HepG2 (cell line): ENCODE measurements around the gene C16orf89. TPM values are rescaled to one million over a fixed set of nuclear protein-coding genes. Genes with fewer than 3 reads are reported as not detected.
"Not testable (repeated sequence)": the region's sequence is repeated elsewhere in the genome, so short reads cannot be mapped to it uniquely, and the experiment has no call there.

ENCODE experiments used
- ATAC-seq: fragments of 200-7000 bp; cut with Tn5 transposase; 3 replicates; pipeline ENCODE4 v1.9.1; 2020; ENCODE audit warnings: mild to moderate bottlenecking, moderate library complexity
- BruUV-seq: library from RNA; stranded (reverse); fragments of 400-500 nt; replicated peaks from 2 replicates; lab custom pipeline; 2021; lab: Mats Ljungman, UMichigan
- CTCF ChIA-PET: fragments of 300-600 bp; formaldehyde crosslinking; extraction: SDS; loops from one replicate; lab custom pipeline; 2021; ENCODE audit warnings: low total read pairs, inconsistent platforms, low intra/inter-chr PET ratio; lab: Yijun Ruan, JAX
- POLR2A ChIA-PET: fragments of 350-600 bp; sonication (Branson Sonifier 250); formaldehyde crosslinking; loops from one replicate; lab custom pipeline; 2020; ENCODE audit warnings: antibody characterized with exemption, inconsistent platforms; lab: Yijun Ruan, JAX
- DNase-seq: peaks from one replicate; pipeline ENCODE4 v3.0.0-alpha.2; 2015; ENCODE audit warnings: low spot score
- FAIRE-seq: peaks from 3 replicates; lab custom pipeline; 2011; peaks lifted over from hg19 to GRCh38; lab: Jason Lieb, UNC
- H2AFZ ChIP-seq: one replicate; pipeline ENCODE4 v1.6.1; 2011; ENCODE audit warnings: low read length, inconsistent platforms
- H3K27ac ChIP-seq: fragments of 300-600 bp; 3 replicates; pipeline ENCODE4 v1.8.0; 2011; ENCODE audit warnings: mixed run types, mild to moderate bottlenecking, mixed read lengths, low read length, inconsistent platforms; ENCODE audit not compliant: insufficient read depth; ENCODE audit errors: extremely low read length
- H3K27me3 ChIP-seq, 2 experiments: fragments of 200-600 bp in 1 of 2; 2 replicates in 1 of 2; 3 replicates in 1 of 2; pipeline versions ENCODE4 v1.6.0 to v1.8.0; 2011; ENCODE audit warnings: low read length in 2 of 2, mild to moderate bottlenecking in 2 of 2, moderate library complexity in 2 of 2, inconsistent platforms in 1 of 2; ENCODE audit not compliant: insufficient read depth in 2 of 2, control insufficient read depth in 1 of 2
- H3K36me3 ChIP-seq, 2 experiments: fragments of 200-600 bp in 1 of 2; replicated peaks in 1 of 2; 2 replicates in 1 of 2; 3 replicates in 1 of 2; pipeline versions ENCODE4 v1.5.1 to v1.8.0; 2011; ENCODE audit warnings: low read length in 2 of 2, inconsistent platforms in 1 of 2; ENCODE audit not compliant: insufficient read depth in 2 of 2, control insufficient read depth in 1 of 2
- H3K4me1 ChIP-seq: 2 replicates; pipeline ENCODE4 v1.5.1; 2012; ENCODE audit warnings: low read length, inconsistent platforms; ENCODE audit not compliant: insufficient read depth
- H3K4me2 ChIP-seq: 2 replicates; pipeline ENCODE4 v1.6.0; 2011; ENCODE audit warnings: low read depth, low read length, inconsistent platforms
- H3K4me3 ChIP-seq, 3 experiments: fragments of 200-600 bp in 1 of 3; sonication (generic), shearing (Covaris generic) in 1 of 3; replicated peaks in 1 of 3; 2 replicates each; pipeline ENCODE4 v1.5.1; 2011 to 2016; ENCODE audit warnings: low read length in 3 of 3, inconsistent platforms in 2 of 3, low read depth in 2 of 3, mild to moderate bottlenecking in 2 of 3, control low read depth in 1 of 3, mixed read lengths in 1 of 3; ENCODE audit not compliant: insufficient read depth in 1 of 3
- H3K79me2 ChIP-seq: one replicate; pipeline ENCODE4 v1.6.1; 2011; ENCODE audit warnings: low read length, inconsistent platforms; ENCODE audit not compliant: insufficient read depth
- H3K9ac ChIP-seq: 2 replicates; pipeline ENCODE4 v1.6.0; 2011; ENCODE audit warnings: mild to moderate bottlenecking, low read depth, low read length, inconsistent platforms; ENCODE audit not compliant: insufficient read depth
- H3K9me3 ChIP-seq: 2 replicates; pipeline ENCODE4 v1.5.1; 2012; ENCODE audit warnings: mild to moderate bottlenecking, low read length
- H4K20me1 ChIP-seq: 2 replicates; pipeline ENCODE4 v1.6.0; 2011; ENCODE audit warnings: inconsistent platforms, mild to moderate bottlenecking, low read length, moderate library complexity; ENCODE audit not compliant: insufficient read depth
- ZNF333 ChIP-seq: sonication (generic); formaldehyde crosslinking; IDR thresholded peaks from 2 replicates; pipeline ENCODE4 v1.4.0; 2020; ENCODE audit warnings: mild to moderate bottlenecking, missing genetic modification reagents, borderline replicate concordance
- WGBS: methylation state at CpG from one replicate; pipeline ENCODE4 v1.1.6; 2017; ENCODE audit warnings: low lambda C conversion rate; 5-methylcytosine and 5-hydroxymethylcytosine counted together
- in situ Hi-C: cut with HindIII; loops from 2 replicates; pipeline ENCODE4 v1.10.0; 2017; ENCODE audit warnings: low pct_unique_long_range_greater_than_20kb; ENCODE audit not compliant: extremely low pct_ligation_motif_present
- intact Hi-C: fragments of 100-400 bp; cut with micrococcal nuclease; formaldehyde crosslinking; loops from one replicate; pipeline ENCODE4 v1.10.0; 2022; ENCODE audit not compliant: unreplicated experiment
- polyA plus RNA-seq, 8 experiments: library from polyadenylated mRNA; depleted of rRNA in 3 of 8; stranded (reverse) in 7 of 8; unstranded in 1 of 8; fragments of >200 nt; fragmentation: Illumina TruSeq in 4 of 8; extraction: Trizol in 4 of 8; gene quantifications; 2 replicates each; pipeline versions ENCODE4 v1.2.1 to v1.2.3, GENCODE V29; 2011 to 2016; ENCODE audit warnings: low read depth in 4 of 8, missing spikeins in 1 of 8, mixed read lengths in 1 of 8; ENCODE audit not compliant: insufficient read depth in 1 of 8
- total RNA-seq, 5 experiments: library from RNA; depleted of rRNA; stranded (reverse); fragments of >200 nt; fragmentation: Illumina TruSeq; extraction: Trizol; gene quantifications; 2 replicates each; pipeline ENCODE4 v1.2.3, GENCODE V29; 2016; ENCODE audit warnings: low read depth in 1 of 5
- TF ChIP-seq, protein P1 (sequence below): sonication (generic); formaldehyde crosslinking; IDR thresholded peaks from 2 replicates; pipeline ENCODE4 v1.5.1; 2020; ENCODE audit warnings: mild to moderate bottlenecking, missing genetic modification reagents, moderate library complexity
- TF ChIP-seq, protein P2 (sequence below), 2 experiments: fragments of 450-650 bp in 1 of 2; sonication (generic) in 1 of 2; formaldehyde crosslinking in 1 of 2; IDR thresholded peaks; 2 replicates each; pipeline versions ENCODE4 v1.6.1 to v1.8.0; 2016 to 2022; ENCODE audit warnings: antibody characterized with exemption in 1 of 2, mild to moderate bottlenecking in 1 of 2, missing genetic modification reagents in 1 of 2

The C16orf89 gene
- total and polyA plus RNA-seq, 2 of the 13 experiments (the other 11 are each of a cell fraction or from before 2014, with no cell fraction given), result 1.9 to 3.4 TPM

GRCh38 chr16:5084802-5085201, 19.0 kb upstream of the C16orf89 start (continued):
- TF ChIP-seq, protein P1, sequence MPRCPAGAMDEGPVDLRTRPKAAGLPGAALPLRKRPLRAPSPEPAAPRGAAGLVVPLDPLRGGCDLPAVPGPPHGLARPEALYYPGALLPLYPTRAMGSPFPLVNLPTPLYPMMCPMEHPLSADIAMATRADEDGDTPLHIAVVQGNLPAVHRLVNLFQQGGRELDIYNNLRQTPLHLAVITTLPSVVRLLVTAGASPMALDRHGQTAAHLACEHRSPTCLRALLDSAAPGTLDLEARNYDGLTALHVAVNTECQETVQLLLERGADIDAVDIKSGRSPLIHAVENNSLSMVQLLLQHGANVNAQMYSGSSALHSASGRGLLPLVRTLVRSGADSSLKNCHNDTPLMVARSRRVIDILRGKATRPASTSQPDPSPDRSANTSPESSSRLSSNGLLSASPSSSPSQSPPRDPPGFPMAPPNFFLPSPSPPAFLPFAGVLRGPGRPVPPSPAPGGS (CRISPR knock-in tag), result 0 out of 2 replicates have a peak, but pooled peaks have one; percentile 22
- 0 out of 2 replicates have a peak, but pooled peaks have one; percentile 49 for TF ChIP-seq ZNF333

- H3K9me3 ChIP-seq, H3K9ac ChIP-seq, DNase-seq, H3K27me3 ChIP-seq, in situ Hi-C loops, H3K4me1 ChIP-seq, BruUV-seq, ATAC-seq, H3K4me3 ChIP-seq, intact Hi-C loops, H2AFZ ChIP-seq, FAIRE-seq, H3K79me2 ChIP-seq, H3K27ac ChIP-seq, H4K20me1 ChIP-seq, H3K4me2 ChIP-seq: not testable (repeated sequence)
- CTCF ChIA-PET, result interaction anchor here (1.2 kb wide), 1 partner anchor 28 kb away, joined by 5 read pairs; no protein-coding TSS in a partner anchor
- H3K36me3 ChIP-seq, result peaks cover 20 to 44% of the 10 kb centered on the region in 2 experiments; a peak in 4 of 5 replicates
- 82% methylated on average over 11 of the region's 11 CpGs for WGBS
- POLR2A ChIA-PET, result interaction anchor here (0.7 to 1.2 kb wide), 4 partner anchors 12 to 126 kb away, joined by 3 to 7 read pairs (median 3); partner anchors contain the start of genes ALG1, EEF2KMT and SEC14L5
- TF ChIP-seq, protein P2, sequence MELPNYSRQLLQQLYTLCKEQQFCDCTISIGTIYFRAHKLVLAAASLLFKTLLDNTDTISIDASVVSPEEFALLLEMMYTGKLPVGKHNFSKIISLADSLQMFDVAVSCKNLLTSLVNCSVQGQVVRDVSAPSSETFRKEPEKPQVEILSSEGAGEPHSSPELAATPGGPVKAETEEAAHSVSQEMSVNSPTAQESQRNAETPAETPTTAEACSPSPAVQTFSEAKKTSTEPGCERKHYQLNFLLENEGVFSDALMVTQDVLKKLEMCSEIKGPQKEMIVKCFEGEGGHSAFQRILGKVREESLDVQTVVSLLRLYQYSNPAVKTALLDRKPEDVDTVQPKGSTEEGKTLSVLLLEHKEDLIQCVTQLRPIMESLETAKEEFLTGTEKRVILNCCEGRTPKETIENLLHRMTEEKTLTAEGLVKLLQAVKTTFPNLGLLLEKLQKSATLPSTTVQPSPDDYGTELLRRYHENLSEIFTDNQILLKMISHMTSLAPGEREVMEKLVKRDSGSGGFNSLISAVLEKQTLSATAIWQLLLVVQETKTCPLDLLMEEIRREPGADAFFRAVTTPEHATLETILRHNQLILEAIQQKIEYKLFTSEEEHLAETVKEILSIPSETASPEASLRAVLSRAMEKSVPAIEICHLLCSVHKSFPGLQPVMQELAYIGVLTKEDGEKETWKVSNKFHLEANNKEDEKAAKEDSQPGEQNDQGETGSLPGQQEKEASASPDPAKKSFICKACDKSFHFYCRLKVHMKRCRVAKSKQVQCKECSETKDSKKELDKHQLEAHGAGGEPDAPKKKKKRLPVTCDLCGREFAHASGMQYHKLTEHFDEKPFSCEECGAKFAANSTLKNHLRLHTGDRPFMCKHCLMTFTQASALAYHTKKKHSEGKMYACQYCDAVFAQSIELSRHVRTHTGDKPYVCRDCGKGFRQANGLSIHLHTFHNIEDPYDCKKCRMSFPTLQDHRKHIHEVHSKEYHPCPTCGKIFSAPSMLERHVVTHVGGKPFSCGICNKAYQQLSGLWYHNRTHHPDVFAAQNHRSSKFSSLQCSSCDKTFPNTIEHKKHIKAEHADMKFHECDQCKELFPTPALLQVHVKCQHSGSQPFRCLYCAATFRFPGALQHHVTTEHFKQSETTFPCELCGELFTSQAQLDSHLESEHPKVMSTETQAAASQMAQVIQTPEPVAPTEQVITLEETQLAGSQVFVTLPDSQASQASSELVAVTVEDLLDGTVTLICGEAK (IDR thresholded peaks at IDR 0.05), result not testable (repeated sequence)
- TF ChIP-seq, protein P2 (CRISPR knock-in tag; IDR thresholded peaks at IDR 0.05), result peak; percentile 82
Observed at GRCh38 chr16:5084099-5084731, 18.5 kb upstream of the C16orf89 start.

GRCh38 chr16:5083646-5084045, 17.9 kb upstream of the C16orf89 start:
- intact Hi-C loops, result not testable (repeated sequence)

More at GRCh38 chr16:5083646-5084045, 17.9 kb upstream of the C16orf89 start:
- in situ Hi-C loops, H3K79me2 ChIP-seq, CTCF ChIA-PET, H3K4me1 ChIP-seq, H3K27me3 ChIP-seq, BruUV-seq, FAIRE-seq, H3K4me2 ChIP-seq, H3K9ac ChIP-seq, H4K20me1 ChIP-seq, H3K27ac ChIP-seq, ATAC-seq, H3K4me3 ChIP-seq, DNase-seq, H2AFZ ChIP-seq, H3K9me3 ChIP-seq, POLR2A ChIA-PET: not testable (repeated sequence)
- H3K36me3 ChIP-seq, result peaks cover 24 to 50% of the 10 kb centered on the region in 2 experiments; a peak in 4 of 5 replicates
- WGBS, result 91% methylated on average over 9 of the region's 9 CpGs
